NCI-H82 treated with DMSO at 0.1 percent for 48 hours (cell line): Measurements from ENCODE around the gene SPDL1.

Experiments used
- DNase-seq: peaks from one replicate; lab custom pipeline; 2025; ENCODE audit not compliant: unreplicated experiment; lab: John Stamatoyannopoulos, UW

Gene SPDL1

GRCh38 chr5:169583424-169584220 lies at the start of gene SPDL1:
TSS of gene SPDL1 (plus strand) at chr5:169583773. CDS start at chr5:169588417, 4,644 bp downstream.
- DNase-seq, result peak; percentile 82

- DNase-seq, result no peak
These were observed 49.2 kb upstream of the SPDL1 start for GRCh38 chr5:169534311-169534880.

DNA sequence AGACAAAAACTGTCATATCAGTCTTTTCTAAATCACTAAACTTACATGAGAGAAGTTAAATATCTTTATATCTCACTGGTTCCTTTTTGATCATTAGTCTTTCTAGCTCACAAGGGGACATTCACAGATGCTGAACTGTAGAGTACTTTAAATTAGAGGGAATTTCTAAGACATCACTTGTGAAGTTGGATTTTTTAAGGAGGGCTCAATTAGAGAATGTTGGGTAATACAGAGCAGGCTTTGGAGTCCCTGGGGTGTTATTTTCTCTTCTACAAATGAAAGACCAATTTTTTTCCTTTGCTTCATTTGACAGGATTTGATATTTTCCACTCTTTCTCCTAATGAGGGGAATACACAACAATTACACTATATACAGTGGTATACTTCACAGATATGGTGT lies 48.6 kb upstream of the SPDL1 start:
- DNase-seq, result no peak

GRCh38 chr5:169538944-169539343 lies 44.6 kb upstream of the SPDL1 start:
- DNase-seq, result no peak

DNA sequence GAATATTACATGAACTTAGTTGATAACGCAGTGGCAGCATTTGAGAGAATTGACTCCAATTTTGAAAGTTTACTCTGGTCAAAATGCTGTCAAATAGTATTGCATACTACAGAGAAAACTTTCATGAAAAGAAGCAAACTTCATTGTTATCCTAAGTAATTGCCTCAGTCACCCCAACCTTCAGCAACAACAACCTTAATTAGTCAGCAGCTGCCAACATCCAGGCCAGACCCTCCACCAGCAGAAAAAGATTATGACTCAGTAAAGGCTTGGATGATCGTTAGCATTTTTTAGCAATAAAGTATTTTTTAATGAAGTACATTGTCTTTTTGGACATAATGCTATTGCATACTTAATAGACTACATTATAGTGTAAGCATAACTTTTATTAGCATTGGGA lies 40.8 kb upstream of the SPDL1 start:
- DNase-seq, result no peak

GRCh38 chr5:169544264-169544950 lies 39.2 kb upstream of the SPDL1 start:
- DNase-seq, result no peak

DNA sequence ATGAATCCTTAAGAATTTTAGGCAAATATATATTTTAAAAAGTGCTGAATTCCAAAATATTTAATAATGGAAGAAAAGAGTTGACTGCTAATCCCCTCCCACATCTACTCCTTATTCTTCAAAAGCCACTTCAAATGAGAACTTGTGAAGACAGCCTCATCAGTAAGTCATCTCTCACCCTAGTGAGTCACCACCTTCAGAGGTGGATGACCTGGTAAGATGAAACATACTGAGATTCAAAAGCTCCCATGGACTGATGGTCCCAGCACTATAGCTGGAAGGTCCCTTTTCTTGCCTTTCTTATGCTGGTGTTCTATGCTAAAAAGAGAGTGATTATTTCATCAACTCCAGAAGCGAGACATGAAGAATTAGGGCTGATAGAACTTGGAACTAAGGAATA lies 37.8 kb upstream of the SPDL1 start:
- no peak for DNase-seq

- no peak for DNase-seq
These were observed 37.2 kb upstream of the SPDL1 start for GRCh38 chr5:169546346-169546745.

DNA sequence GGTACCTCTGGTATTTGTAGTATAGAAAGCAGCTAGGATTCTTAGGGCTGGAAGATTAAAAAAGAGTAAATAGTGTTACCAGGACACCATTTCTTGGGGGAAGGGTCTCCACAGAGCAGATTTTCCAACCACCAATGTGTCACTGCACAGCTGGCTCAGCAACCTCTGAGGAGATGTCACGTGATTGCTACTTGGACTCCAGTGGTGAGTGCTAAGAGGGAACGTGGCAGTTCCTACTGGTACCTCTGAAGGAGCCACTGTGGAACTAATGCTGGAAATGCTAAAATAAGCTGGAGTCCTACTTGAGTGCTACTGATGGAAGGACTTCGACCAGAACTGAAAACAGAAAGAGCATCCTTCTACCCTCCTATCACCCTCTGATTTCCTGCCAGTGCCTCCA lies 36.1 kb upstream of the SPDL1 start:
- DNase-seq, result no peak

DNA sequence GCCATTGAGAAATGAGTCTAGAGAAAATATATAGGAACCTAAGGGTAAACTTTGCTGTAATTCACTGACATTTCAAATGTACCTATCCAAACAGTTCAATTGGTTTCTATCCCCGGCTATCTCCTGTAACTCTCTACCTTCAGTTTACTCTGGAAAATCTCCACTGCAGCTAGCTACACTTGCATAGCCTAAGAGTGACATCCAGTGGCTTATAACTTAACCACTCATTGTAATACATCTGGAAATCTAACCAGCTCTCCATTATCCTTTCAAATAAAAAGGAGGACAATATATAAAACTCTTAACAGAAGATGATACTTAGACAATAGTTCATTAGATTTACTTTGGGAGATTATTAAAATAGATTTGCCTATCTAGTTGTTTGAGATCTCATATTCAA lies 35.3 kb upstream of the SPDL1 start:
- DNase-seq, result no peak

- no peak for DNase-seq
These were observed 34.0 kb upstream of the SPDL1 start for GRCh38 chr5:169549453-169550100.

DNA sequence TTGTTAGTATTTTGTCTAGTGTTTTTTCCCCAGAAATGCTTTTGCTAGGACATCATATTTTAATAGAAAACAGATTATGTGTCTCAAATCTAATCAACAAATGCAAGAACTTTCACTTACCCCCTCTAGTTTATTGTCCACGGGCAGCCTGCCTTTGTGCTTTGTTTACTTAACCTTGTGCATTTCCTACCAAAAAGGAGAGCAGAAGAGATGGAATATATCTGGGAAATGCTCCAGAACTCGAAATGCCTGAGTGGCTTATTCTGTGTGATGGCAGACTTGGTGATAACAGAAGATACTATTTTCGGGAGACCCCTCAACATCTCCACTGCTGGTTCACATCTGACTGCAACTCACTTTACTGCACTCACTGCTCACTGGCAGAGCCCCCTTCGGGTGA lies 33.3 kb upstream of the SPDL1 start:
- DNase-seq, result no peak

- DNase-seq, result no peak
These were observed 32.4 kb upstream of the SPDL1 start for GRCh38 chr5:169551146-169551545.

DNA sequence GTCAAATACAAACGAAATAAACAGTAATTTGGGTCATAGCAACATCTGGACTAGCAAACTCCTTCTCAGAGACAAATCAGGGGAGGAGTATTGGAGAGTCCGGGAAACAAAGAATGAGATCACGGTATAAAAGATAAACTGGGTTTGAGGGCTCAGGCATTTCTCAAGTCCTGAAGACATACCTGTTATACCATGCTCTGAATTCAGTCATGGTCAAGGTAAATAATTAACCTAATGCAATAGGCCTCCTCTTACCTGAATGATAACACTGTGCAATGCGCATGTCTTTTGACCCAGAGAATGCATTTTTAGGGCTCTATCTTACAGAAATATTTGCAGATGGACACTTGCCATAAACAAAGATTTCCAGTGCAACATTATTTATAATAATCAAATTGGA lies 31.9 kb upstream of the SPDL1 start:
- DNase-seq, result no peak

- DNase-seq, result no peak
These were observed 29.3 kb upstream of the SPDL1 start for GRCh38 chr5:169554251-169554650.

DNA sequence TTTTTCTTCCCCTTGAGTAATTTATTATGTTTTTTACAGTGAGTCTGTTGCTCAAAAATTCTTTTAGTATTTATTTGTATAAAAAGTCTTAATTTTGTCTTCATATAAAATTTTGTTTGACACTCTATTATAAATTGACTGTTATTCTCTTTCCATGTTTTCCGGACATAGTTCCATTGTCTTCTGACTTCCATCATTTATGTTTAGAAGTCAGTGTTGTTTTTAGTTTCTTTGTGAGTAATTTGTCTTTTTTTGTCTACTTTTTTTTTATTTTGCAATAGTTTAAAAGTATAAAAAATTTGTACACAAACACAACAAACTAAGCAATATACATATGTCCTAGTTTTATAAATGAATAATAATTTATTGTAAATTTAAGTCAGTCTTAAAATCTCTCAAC lies 25.7 kb upstream of the SPDL1 start:
- no peak for DNase-seq

GRCh38 chr5:169561893-169562292 lies 21.7 kb upstream of the SPDL1 start:
- DNase-seq, result no peak

DNA sequence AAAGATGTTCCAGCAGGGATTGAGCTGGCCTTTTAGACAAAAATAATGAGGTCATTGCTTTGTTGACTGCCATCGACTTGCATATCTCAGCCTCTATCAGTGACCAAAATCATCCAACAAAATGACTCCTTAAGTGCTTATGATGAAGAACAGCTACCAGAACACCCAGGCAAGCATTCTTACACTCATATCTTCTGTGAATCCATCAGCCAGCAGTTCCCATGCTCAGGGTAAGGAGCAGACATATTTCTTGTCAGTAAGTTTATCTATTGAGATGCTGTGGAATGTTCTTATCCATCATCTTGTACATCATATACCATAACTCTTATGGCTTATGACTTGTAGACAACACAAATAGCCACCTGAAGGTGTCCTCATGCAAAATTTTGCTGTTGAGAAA lies 20.2 kb upstream of the SPDL1 start:
- DNase-seq, result no peak

GRCh38 chr5:169566202-169566601 lies 17.4 kb upstream of the SPDL1 start:
- no peak for DNase-seq

DNA sequence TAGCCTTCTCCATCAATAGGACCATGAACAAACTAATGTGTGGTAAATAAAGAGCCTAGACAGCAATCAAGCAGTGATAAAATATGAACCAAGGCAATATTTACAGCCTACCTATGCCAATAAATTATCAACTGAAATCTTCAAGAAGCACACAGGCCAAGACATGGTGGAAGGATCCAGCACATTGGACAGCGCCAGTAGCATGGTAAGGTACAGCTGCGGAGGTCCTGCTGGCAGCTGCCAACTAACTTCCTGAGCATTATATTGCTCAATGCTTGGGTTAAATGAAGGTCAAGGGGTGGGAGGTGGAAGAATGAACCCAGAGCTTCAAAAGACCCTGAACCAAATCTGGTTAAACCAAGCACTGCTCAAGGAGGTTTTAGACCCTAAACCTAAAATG lies 16.5 kb upstream of the SPDL1 start:
- DNase-seq, result no peak

GRCh38 chr5:169569513-169569912 lies 14.1 kb upstream of the SPDL1 start:
- DNase-seq, result no peak

DNA sequence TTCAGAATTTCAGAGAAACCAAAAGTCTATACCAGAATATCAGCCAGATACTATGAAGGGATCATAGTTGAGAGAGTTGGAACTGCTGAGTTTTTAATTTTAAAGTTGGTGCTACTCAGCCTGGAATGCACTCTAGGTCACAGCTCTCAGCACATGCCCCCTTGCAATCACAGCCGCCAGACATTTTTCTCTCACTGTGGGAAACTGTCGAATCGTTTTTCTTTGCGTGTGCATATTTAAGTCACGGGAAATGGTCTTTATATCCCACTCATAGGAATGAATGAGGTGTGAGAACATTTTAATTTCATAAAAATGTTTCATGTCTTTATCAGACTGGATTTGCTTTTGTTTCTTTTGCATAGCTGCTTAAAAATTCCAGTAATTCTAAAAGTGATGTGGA lies 12.2 kb upstream of the SPDL1 start:
- DNase-seq, result no peak
